Prostate gland (tissue), 2 donors: ENCODE data around the gene GLDC. TPM values are rescaled to one million over a fixed set of nuclear protein-coding genes. Genes with fewer than 3 reads are reported as not detected.

Source experiments
- DNase-seq: peaks from one replicate; pipeline ENCODE4 v3.0.0-alpha.2; 2019; ENCODE audit warnings: low spot score
- H3K27ac ChIP-seq, 2 donors: fragments of 200-600 bp; sonication (generic); 2 replicates each; pipeline ENCODE4 v1.5.1; 2017 to 2019
- H3K27me3 ChIP-seq: fragments of 200-600 bp; sonication (generic); replicated peaks from 2 replicates; pipeline ENCODE4 v1.5.1; 2019; ENCODE audit not compliant: insufficient read depth
- H3K36me3 ChIP-seq, 2 donors: fragments of 200-600 bp; sonication (generic); 1 replicate in 1 of 2; 2 replicates in 1 of 2; pipeline versions ENCODE4 v1.5.1 to v1.8.1; 2017 to 2019
- H3K4me1 ChIP-seq: fragments of 200-600 bp; sonication (generic); replicated peaks from 2 replicates; pipeline ENCODE4 v1.5.1; 2019
- H3K4me3 ChIP-seq, 2 donors: fragments of 200-600 bp; sonication (generic); 2 replicates each; pipeline ENCODE4 v1.5.1; 2017 to 2019
- H3K9me3 ChIP-seq: fragments of 200-600 bp; sonication (generic); 2 replicates; pipeline ENCODE4 v1.5.1; 2017
- POLR2A ChIP-seq: fragments of 450-650 bp; IDR thresholded peaks from one replicate; pipeline ENCODE4 v1.6.1; 2016; ENCODE audit warnings: antibody characterized with exemption, mild to moderate bottlenecking
- POLR2AphosphoS5 ChIP-seq: sonication (generic); formaldehyde crosslinking; IDR thresholded peaks from one replicate; pipeline ENCODE4 v1.6.1; 2017; ENCODE audit warnings: antibody characterized with exemption
- WGBS: methylation state at CpG from one replicate; pipeline ENCODE4 v1.1.5; 2018; 5-methylcytosine and 5-hydroxymethylcytosine counted together
- intact Hi-C: fragments of 100-400 bp; cut with DNase I; formaldehyde crosslinking; loops from one replicate; pipeline ENCODE4 v1.14.2; 2022
- total RNA-seq, 2 donors: library from RNA; depleted of rRNA; stranded (reverse); fragments of >200 nt; gene quantifications; one replicate each; pipeline ENCODE4 v1.1.0, GENCODE V29; 2016
- TF ChIP-seq, protein P1 (sequence below), 4 experiments: fragments of 200-600 bp in 2 of 4; fragments of 450-650 bp in 2 of 4; sonication (generic) in 2 of 4; IDR thresholded peaks; 1 replicate in 3 of 4; 2 replicates in 1 of 4; pipeline ENCODE4 v1.5.1; 2016 to 2019; ENCODE audit warnings: antibody characterized with exemption in 4 of 4, mild to moderate bottlenecking in 2 of 4, moderate library complexity in 2 of 4

Gene GLDC
- total RNA-seq, 2 donors from 2014 or later: 2.7 to 4.0 TPM

DNA sequence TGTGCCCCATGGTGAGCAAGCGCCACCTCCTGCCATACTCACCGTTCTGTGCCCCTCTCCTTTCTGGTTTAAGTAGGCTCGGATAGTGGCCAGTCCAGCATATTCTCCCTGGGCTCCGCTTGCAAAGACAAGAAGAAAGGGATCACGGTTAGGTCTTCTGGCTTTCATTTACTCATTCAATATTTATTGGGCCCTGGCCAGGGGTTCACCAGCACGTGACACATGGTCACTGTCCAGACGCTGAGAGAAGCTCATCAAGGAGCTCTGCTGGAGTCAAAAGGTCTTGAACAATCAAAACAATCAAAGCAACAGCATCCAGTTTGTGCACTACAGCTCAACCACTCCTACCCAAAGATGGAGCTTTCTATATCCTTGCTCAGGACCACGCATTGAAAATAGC is 80.2 kb downstream of the GLDC start:
- 84% methylated on average over 8 of the region's 8 CpGs for WGBS
- no peaks in the 10 kb centered on the region for H3K4me1 ChIP-seq
- no peak for DNase-seq
- H3K9me3 ChIP-seq: no peaks in the 10 kb centered on the region
- no peak overlapping the region for H3K27ac ChIP-seq
- no peak overlapping the region for H3K4me3 ChIP-seq
- intact Hi-C loops: loop anchor here (5.0 kb wide), 1 partner anchor 213 kb away; no protein-coding TSS in a partner anchor
- H3K27me3 ChIP-seq: no peaks in the 10 kb centered on the region
- H3K36me3 ChIP-seq: no peaks in the 10 kb centered on the region
- TF ChIP-seq POLR2AphosphoS5 (no peak), POLR2A (no peak)
- TF ChIP-seq, protein P1, sequence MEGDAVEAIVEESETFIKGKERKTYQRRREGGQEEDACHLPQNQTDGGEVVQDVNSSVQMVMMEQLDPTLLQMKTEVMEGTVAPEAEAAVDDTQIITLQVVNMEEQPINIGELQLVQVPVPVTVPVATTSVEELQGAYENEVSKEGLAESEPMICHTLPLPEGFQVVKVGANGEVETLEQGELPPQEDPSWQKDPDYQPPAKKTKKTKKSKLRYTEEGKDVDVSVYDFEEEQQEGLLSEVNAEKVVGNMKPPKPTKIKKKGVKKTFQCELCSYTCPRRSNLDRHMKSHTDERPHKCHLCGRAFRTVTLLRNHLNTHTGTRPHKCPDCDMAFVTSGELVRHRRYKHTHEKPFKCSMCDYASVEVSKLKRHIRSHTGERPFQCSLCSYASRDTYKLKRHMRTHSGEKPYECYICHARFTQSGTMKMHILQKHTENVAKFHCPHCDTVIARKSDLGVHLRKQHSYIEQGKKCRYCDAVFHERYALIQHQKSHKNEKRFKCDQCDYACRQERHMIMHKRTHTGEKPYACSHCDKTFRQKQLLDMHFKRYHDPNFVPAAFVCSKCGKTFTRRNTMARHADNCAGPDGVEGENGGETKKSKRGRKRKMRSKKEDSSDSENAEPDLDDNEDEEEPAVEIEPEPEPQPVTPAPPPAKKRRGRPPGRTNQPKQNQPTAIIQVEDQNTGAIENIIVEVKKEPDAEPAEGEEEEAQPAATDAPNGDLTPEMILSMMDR (IDR thresholded peaks at IDR 0.05): no peak

DNA sequence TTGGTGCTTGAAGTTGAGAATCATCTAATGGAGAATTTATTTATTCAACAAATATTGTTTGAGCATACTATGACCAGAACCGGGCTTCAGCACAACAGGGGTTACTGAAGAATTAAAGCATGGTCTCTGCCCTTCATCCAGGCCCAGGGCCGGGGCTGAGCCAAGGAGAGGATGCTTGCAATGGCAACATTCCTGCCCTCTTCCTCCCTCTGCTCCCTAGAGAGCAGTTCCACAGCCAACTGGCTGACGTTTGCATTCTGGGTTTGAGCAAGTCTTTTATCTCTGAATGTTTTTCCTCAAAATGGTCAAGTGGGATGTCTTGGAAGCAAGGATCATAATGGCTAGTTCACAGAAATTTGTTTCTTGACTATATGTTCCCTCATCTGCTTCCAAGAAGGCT is 80.7 kb downstream of the GLDC start:
- Histone ChIP-seq H3K4me3 (no peak overlapping the region), H3K27ac (no peak overlapping the region), H3K4me1 (no peaks in the 10 kb centered on the region), H3K36me3 (no peaks in the 10 kb centered on the region), H3K9me3 (no peaks in the 10 kb centered on the region), H3K27me3 (no peaks in the 10 kb centered on the region)
- TF ChIP-seq, protein P1 (IDR thresholded peaks at IDR 0.05): no peak
- TF ChIP-seq POLR2AphosphoS5 (no peak), POLR2A (no peak)
- WGBS: 68% methylated on average over 3 of the region's 3 CpGs
- DNase-seq: no peak
- intact Hi-C loops: loop anchor here (5.0 kb wide), 1 partner anchor 213 kb away; no protein-coding TSS in a partner anchor

DNA sequence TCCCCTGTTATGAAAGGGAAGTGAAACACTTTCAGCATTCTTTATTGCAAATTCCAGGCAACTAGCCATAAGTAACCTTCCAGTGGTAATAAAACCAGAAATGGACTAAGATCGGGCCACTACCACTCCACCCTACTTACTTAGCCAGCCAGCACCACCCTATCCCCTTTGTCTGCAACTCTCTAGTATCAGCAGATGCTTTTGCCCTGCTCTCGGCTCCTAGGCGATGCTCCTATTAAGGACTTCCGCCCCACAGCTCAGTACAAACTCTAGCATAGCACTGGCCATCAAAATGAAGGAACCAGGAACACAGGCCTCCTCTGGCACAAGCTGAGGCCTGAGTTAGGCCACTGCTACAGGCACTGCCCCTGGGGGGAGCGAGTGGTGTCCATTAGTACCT is 81.2 kb downstream of the GLDC start:
- H3K27ac ChIP-seq: no peak overlapping the region

DNA sequence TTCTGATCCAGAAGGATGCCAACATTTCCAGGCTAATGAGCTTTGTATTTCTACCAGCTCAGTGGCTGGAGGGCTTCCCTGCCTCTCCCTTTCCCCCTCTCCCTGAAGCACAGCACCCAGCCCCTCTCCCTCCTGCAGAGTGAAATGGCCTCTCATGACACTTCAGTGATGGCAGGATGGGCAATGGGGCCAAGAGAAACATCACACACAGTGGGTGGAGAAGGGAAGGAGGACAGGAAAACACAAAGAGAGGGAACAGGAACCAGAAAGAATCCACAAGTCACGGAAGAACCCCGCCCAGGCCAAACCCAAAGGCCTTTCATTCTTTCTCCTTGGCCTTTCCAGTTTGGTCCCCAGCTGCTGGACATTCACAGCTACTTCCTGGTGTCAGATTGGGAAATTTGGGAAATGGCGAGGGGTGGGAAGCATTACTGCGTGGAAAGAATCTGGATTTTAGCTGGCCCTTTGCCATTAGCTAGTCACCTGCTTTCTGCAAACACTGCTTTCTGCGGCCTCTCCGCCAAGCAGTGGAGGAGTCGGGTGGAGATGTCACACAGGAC is 82.6 kb downstream of the GLDC start:
- intact Hi-C loops: no loop called here
- H3K4me3 ChIP-seq: no peak overlapping the region
- WGBS: 87% methylated on average over 7 of the region's 7 CpGs
- no peaks in the 10 kb centered on the region for H3K36me3 ChIP-seq
- H3K27ac ChIP-seq: no peak overlapping the region
- H3K27me3 ChIP-seq: no peaks in the 10 kb centered on the region
- no peaks in the 10 kb centered on the region for H3K9me3 ChIP-seq
- no peak for DNase-seq
- TF ChIP-seq POLR2A: no peak
- TF ChIP-seq, protein P1 (IDR thresholded peaks at IDR 0.05): no peak
- no peak for TF ChIP-seq POLR2AphosphoS5
- no peaks in the 10 kb centered on the region for H3K4me1 ChIP-seq

More for the DNA sequence above, 81.2 kb downstream of the GLDC start:
- H3K4me3 ChIP-seq: no peak overlapping the region
- TF ChIP-seq POLR2A (no peak), POLR2AphosphoS5 (no peak)
- TF ChIP-seq, protein P1 (IDR thresholded peaks at IDR 0.05): no peak
- intact Hi-C loops: no loop called here
- no peaks in the 10 kb centered on the region for H3K9me3 ChIP-seq
- 75% methylated on average over 5 of the region's 5 CpGs for WGBS
- no peak for DNase-seq
- no peaks in the 10 kb centered on the region for H3K4me1 ChIP-seq
- no peaks in the 10 kb centered on the region for H3K27me3 ChIP-seq
- H3K36me3 ChIP-seq: no peaks in the 10 kb centered on the region

DNA sequence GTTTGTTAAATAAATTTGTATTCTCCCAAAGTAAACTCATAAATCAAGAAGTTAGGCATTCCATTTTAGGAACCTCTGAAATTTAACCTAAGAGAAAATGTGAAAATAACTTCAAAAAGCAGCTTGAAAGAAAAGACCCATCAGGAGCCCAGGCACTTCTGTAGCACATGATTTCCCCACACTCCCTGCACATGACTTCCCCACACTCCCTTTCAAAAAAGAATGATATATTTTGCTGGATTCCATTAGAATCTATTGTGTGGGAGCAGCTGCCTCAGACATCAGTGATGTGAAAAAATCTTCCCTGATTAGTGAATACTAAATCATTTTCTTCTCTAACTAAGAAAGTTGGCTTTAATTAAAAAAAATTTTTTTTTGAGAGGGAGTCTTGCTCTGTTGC is 83.3 kb downstream of the GLDC start:
- Histone ChIP-seq H3K4me3 (no peak overlapping the region), H3K9me3 (no peaks in the 10 kb centered on the region), H3K27me3 (no peaks in the 10 kb centered on the region), H3K27ac (no peak overlapping the region), H3K4me1 (no peaks in the 10 kb centered on the region), H3K36me3 (no peaks in the 10 kb centered on the region)
- TF ChIP-seq POLR2AphosphoS5: no peak
- TF ChIP-seq, protein P1 (IDR thresholded peaks at IDR 0.05): no peak
- TF ChIP-seq POLR2A: no peak
- intact Hi-C loops: no loop called here
- no peak for DNase-seq
